ENCODE results near the gene PRKAG2.

GRCh38 chr7:151717918-151718317 is 159.0 kb downstream of the PRKAG2 start:
- no peak for TF ChIP-seq POLR2A (IDR thresholded peaks at IDR 0.05)
- TF ChIP-seq CTCF (IDR thresholded peaks at IDR 0.05) = no peak

All from Peyer's patch (tissue), 4 donors.